IPS-11a (cell line): Measurements from ENCODE around the gene CHRD.
"Not testable (repeated sequence)": the region's sequence is repeated elsewhere in the genome, so short reads cannot be mapped to it uniquely, and the experiment has no call there.

Experiments used
- H3K4me3 ChIP-seq: one replicate; pipeline ENCODE4 v1.5.1; 2013; ENCODE audit warnings: low read depth, low read length, control low read depth

The CHRD gene

GRCh38 chr3:184379358-184380184, at the start of gene CHRD:
CHRD (plus strand) TSS chr3:184380054; CDS start chr3:184380319, 265 bp downstream.
- peak within 1 kb of the TSS; percentile 47 for H3K4me3 ChIP-seq

- H3K4me3 ChIP-seq: no peak overlapping the region
Measured at GRCh38 chr3:184332370-184333090, 47.3 kb upstream of the CHRD start.

GRCh38 chr3:184333190-184333589, 46.7 kb upstream of the CHRD start:
- H3K4me3 ChIP-seq: no peak overlapping the region

GRCh38 chr3:184333700-184334099, 46.2 kb upstream of the CHRD start:
- no peak overlapping the region for H3K4me3 ChIP-seq

- H3K4me3 ChIP-seq: no peak overlapping the region
Measured at GRCh38 chr3:184334470-184335158, 45.2 kb upstream of the CHRD start.

- no peak overlapping the region for H3K4me3 ChIP-seq
Measured at GRCh38 chr3:184335291-184335660, 44.6 kb upstream of the CHRD start.

GRCh38 chr3:184335661-184336546, 44.0 kb upstream of the CHRD start:
- H3K4me3 ChIP-seq: peak overlapping the region; percentile 69

GRCh38 chr3:184336547-184337398, 43.1 kb upstream of the CHRD start:
- peak overlapping the region; percentile 69 for H3K4me3 ChIP-seq

- H3K4me3 ChIP-seq: peak within 1 kb of the TSS; percentile 69
Measured at GRCh38 chr3:184337399-184337714, 42.5 kb upstream of the CHRD start, which contains the start of gene FAM131A. FAM131A (plus strand) TSS chr3:184337600; CDS start chr3:184337631, 31 bp downstream.

GRCh38 chr3:184337981-184338380, 41.9 kb upstream of the CHRD start:
- H3K4me3 ChIP-seq: no peak overlapping the region

GRCh38 chr3:184338511-184338945, 41.3 kb upstream of the CHRD start:
- H3K4me3 ChIP-seq: no peak overlapping the region

GRCh38 chr3:184339001-184339400, 40.9 kb upstream of the CHRD start:
- no peak overlapping the region for H3K4me3 ChIP-seq

- H3K4me3 ChIP-seq: not testable (repeated sequence)
Measured at GRCh38 chr3:184339451-184340135, 40.3 kb upstream of the CHRD start.

- no peak overlapping the region for H3K4me3 ChIP-seq
Measured at GRCh38 chr3:184341925-184342324, 37.9 kb upstream of the CHRD start.

- no peak overlapping the region for H3K4me3 ChIP-seq
Measured at GRCh38 chr3:184343200-184343876, 36.5 kb upstream of the CHRD start.

- no peak overlapping the region for H3K4me3 ChIP-seq
Measured at GRCh38 chr3:184344579-184345316, 35.1 kb upstream of the CHRD start.

- no peak overlapping the region for H3K4me3 ChIP-seq
Measured at GRCh38 chr3:184345317-184346144, 34.3 kb upstream of the CHRD start.
